NCI-H526 treated with DMSO at 0.1 percent for 48 hours (cell line): ENCODE data around the gene PDE9A.

Experiments used
- DNase-seq: peaks from one replicate; lab custom pipeline; 2025; lab: John Stamatoyannopoulos, UW

PDE9A gene

DNA sequence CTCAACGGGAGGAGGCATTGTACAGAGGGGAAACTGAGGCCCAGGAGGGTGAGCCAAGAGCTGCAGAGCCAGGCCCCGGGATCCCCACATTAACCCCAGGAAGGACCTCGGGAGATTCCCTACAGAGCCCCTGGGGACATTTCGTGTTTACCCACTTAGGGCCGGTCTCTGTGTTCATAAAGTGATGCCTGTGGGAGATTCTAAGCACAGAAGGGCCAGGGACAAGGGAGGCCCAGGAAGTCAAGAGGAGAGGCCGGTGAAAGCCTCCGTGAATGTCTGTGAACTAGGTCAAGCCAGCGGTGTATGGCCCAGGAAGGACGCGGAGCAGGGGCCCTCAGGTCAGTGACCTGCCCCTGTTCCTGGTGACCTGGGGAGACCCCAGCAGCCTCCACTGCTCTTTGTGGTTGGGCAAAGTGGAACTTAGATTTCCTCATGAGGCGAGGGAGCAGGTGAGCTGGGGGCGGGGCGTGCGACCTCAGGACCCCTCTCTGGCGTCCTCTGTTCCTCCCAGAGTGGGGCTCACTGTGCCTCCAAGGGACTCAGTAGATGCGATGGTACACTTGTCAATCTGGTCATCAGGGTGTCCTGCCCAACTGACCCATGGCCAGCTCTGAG is 34.9 kb downstream of the PDE9A start:
- DNase-seq = no peak

DNA sequence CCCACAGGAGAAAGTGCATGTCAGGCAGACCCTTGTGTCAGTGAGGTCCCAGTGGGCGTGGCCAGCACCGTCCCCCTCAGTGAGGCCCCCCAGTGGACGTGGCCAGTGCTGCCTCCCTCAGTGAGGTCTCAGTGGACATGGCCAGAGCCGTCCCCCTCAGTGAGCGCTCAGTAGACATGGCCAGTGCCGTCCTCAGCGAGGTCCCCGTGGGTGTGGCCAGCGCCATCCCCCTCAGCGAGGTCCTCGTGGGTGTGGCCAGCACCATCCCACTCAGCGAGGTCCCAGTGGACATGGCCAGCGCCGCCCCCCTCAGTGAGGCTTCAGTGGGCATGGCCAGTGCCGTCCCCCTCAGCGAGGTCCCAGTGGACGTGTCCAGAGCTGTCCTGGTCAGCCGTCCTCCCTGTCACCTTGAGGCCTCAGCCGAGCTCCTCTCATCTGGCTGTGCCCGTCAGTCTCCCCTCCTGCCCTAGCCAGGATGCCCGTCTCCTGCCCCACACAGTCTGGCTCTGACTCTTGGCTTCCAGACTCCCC is 35.5 kb downstream of the PDE9A start:
- no peak for DNase-seq

DNA sequence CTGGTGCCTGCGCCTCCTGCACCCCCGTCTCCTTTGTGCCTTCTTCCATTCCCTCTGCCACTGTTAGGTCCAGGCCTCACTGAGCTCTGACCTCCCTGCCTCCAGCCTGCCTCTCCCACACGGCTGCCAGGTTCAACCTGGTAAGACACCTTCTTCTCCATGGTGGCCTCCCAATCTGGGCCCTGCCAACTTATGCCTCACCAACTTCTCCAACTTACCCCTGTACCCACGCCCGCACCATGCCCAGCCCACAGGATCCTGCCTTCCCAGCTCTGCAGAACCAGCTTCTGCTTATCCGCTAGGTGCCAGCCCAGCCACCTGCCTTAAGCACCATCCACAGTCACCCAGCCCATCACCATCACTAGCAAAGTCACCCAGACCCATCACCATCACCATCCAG is 37.2 kb downstream of the PDE9A start:
- DNase-seq = no peak

DNA sequence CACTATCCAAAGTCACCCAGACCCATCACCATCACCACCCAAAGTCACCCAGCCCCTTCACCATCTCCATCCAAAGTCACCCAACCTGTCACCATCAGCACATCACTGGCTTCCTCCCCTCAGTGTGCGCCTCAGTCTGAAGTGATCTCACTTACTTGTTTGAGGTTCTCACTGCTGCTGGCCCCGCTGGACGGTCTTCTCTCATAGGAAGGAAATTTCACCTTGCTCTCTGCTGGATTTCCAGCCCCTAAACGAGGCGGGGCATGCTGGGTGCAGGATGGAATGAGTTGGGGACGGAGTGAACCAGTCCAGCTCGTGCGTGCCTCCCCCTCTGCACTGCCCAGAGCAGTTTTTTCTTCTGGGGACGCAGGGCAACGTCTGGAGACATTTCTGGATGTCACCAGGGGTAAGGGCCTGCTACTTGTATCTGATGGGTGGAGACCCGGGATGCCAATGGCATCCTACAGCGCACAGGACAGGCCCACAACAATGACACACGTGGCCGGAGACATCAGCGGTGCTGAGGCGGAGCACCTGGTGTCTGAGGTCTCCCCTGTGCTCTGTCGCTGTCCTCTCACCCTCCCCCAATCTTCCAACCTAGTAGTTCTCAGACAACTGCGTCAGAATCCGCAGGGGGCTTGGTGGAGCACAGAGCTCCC is 38.6 kb downstream of the PDE9A start:
- DNase-seq = no peak

DNA sequence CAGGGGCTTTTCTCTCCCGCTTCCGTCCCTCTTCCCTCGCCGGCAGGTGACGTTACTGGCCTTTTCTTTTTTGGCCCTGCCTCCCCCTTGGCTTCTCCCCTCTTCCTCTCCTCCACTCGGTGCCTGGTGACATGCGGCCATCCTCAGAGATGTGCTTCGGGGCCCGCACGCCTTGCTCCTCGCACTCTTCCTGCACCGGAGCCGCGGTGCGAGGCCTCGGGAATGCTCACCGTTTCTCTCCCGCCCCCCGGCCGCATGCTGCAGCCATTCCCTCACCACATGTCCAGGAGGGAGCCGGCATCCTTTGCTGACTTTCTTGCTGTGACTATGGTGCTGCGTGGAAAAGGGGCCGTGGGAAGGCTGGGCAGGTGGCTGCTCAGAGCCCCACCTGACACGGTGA is 39.3 kb downstream of the PDE9A start:
- DNase-seq = no peak

DNA sequence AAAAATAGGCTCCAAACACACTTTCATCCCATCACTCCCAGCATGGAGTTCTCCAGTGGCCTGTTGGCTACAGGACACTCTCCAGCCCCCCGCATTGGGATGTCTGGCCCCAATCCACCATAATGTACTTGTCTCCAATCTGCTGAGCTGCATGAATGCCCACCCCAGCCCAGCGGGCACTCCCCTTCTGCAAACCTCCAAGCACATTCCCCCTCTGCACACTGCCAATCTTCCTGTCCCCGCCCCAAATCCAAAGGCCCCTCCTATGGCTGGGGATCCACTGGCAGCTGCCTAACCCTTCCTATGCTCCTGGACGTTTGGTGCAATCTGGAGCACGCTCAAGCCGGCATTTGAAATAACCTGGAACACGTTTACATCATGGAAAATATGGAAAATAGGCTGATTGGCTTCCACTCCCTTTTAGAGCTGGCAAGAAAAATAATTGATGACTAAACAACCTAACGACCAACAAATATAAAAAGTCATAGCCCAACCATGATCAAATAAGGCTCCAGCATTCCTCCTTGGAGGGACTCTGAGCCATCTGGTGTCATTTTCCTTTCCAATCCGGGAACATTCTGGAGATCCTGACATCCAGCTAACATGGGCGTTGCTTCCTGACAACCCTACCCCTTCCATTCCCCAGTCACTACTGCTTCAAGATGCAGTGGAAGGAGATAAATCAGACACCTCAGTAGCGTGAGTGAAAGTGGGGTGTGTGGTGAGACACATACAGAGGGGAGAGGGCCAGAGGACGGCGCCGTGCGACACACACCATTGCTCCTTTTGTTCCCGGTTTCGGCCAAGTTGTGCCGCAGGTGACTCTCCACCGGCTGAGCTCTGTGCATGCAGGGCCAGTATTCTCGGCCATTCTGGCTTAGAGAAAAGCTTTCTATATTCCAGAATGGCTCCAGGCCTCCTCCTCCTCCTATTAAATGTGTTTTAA is 41.6 kb downstream of the PDE9A start:
- no peak for DNase-seq

DNA sequence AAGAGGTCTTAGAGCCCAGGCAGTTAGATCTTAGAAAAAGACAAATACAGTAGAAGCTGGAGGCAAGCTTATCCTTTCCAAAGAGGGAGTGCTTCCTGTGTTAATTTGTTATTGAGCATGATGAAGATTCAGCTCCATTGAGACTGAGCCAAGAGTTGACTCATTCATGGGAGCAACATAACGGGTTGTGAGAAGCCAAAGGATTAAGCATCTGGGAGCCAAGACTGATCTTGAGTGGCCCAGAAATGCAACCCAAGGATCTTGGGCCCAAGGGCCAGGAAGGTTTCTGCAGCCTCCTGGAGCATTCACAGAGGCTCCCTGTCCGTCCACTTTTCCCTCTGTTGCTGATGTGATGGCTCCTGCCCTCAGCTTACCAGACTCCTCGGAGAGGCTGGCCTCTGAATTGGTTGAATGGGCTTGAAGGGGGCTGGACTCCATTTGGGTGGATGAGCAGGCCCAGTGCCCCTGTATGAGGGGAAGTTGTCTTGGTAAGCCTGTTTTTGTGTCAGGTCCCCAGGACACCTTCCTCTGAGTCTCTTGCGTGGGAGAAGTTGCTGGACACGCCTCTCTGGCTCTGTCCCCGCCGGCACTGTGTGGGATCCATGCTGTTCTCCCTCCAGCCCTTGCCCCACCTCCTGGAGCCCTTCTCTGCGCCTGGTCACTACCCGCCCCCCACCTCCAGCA is 42.4 kb downstream of the PDE9A start:
- no peak for DNase-seq

DNA sequence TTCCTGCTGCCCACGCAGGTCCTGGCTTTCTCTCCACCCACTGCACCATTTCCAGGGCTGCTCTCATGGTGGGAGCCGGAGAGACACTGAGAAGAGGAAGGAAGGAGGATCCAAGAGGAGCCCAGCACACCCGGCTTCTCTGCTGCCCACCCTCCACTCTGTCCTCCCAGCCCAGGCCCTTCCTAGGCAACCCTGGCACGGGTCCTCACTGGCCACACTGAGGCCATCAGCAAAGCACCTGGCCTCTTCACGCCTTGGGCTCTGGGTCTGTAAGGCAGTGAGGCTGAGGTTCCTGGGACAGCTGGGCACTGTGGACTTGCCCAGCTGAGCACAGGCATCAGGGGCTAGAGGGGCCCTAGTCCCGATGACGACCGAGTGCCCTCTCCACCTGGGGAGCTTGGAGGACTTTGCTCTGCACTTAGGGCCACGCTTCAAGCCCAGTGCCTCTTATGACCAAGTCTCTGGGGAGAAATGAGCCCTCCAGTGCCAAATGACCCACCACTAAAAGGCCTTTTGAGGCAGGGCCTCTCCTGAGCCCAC is 43.1 kb downstream of the PDE9A start:
- no peak for DNase-seq

DNA sequence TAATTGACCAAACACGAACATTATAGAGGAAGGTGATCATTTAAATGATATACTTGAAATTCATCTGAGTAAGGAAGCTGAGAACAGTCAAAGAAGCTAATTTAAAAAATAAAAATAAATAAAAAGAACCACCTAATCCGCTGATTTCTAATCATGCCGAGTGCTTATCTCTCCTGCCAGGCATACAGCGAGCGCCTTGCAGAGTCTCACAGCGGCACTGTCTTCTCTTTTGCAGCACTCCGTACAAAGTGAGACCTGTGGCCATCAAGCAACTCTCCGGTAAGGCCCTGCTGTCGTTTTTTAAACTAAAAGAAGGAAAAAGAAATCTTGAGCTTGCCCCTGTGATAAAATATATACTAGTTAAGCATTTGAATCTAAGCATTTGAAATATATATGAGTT is 45.3 kb downstream of the PDE9A start:
- no peak for DNase-seq

DNA sequence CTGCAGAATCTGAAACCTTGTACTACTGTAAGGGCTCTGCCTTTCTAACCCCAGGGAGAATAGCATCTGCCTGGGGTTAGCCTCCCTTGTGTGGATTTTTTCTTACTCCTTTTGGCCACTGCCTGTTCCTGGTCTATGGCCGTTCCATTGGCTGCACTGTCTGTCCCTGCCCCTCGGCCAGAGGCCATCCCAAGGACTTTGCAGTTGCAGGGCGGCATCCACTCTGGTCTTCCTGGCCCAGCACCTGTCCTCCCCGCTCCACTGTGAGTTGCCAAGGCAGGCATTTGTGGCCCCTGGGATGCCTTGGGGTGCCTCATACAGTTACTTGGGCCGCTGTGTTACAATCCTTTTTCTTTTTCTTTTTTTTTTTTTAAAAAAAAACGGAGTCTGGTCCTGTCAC is 45.8 kb downstream of the PDE9A start:
- no peak for DNase-seq

DNA sequence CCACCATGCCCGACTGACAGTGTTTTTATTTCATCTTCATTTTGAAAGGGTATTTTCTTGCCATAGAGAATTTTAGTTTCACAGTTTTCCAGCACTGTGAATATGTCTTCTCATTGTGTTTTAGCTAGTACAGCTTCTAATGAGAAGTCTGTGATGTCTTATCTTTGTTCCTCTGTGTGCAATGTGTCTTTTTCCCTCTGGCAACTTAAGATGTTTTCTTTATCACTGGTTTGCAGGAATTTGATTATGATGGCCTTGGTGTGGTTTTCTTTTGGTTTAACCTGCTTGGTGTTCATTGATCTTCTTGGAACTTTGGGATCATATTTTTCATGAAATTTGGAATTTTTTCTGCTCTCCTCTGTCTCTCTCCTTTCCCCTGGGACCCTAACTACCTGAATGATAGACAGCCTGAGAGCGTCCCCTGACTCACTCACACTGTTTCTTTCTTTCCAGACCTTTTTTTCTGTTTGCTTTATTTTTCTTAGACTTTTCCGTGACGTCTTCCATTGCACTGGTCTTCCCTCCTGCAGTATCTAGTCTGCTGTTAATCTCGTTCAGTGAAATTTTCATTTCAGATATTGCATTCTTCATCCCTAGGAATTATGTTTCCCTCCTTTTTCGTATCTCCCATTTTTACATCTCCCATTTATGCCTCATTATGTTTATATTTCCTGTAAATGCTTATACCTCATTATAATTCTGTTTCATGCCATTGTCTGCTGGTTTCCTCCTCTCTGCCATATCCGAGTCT is 48.5 kb downstream of the PDE9A start:
- DNase-seq = no peak

DNA sequence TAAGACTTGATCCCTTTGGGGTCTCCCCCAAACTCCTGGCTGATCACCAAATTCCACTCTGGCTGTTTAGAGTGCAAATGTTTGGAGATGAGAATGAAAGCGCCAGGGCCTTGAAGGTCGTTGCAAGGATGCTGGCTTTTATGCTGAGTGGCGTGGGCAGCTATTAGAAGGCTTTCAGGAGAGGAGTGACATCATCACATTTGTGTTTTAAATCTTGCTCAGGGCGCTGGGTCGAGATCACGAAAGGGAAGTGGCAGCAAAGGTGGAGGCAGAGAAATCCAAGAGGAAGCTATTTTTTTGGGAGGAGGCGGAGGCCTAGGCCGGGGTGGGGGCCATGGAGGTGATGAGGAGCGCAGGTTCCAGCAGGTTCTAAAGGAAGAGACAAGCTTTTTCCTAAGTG is 49.3 kb downstream of the PDE9A start:
- DNase-seq = no peak

DNA sequence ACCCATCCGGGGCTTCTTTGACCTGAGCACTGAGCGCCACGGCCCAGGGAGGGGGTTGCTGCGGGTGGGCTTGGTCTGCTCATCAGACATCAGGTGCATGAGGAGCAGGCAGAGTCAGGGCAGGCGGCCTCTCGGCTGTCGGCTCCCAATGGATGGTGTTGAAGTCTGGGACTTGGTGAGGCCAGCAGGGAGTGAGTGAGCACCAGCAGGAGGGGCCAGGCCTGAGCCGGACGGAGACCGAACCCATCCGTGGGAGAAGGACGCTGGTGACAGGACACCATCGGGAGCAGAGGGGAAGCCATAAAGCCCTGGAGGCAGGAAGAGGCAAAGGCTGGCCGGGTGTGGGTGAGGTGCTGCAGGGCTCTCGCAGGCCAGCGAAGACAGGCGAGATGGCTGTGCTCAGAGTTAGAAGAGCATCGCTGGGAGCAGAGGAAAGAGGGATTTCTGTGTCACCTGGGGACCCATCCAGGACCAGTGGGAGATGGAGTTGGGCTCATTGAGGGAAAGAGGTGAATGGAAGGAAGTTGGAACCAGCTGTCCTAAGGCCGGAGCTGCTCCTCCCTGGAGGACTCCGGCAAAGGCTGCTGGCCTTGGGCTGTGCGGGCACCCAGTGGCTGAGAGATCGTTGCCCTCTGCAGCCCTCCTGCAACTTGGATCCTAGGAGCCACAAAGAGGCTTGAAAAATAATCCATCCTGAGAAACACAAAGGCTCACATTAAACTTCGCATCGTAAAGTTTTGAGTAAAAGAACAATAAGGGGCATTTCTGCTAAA is 49.9 kb downstream of the PDE9A start:
- DNase-seq = no peak

DNA sequence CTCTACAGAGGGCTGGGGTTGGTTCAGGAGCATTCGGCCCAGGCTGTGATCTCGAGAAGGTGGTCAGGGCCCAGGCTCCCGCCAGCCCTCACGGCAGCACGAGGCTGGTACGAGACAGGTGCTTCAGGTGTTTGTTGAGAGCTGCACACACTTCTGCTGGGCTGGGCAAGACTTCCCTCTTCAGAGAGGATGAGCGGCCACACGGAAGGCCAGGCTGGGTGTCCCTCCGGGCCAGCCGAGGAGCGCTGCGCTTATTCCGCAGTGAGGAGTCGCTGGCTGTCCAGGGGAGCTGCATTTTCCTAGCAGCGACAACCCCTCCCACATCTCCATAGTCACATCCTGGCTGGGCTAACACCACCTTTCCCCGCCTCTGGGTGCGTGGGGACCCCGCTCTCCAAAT is 50.5 kb downstream of the PDE9A start:
- no peak for DNase-seq

DNA sequence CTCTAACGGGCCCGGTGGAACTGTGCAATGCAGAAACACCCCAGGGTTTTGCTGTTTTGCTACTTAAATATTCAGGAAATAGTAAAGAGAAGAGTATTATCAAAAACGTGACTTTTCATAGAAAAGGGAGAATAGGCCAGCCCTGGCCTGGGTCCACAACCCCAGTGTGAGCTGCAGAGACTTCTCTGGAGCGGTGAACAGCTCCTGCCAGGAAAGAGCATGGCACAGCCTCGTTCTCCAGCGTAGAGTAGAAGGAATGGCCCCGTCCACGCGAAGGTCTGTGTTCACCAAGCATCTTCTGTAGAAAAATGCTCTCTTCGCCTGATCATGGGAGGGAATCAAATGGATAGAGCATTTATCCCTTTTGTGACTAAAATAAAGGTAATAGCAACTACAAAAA is 51.4 kb downstream of the PDE9A start:
- DNase-seq = no peak

DNA sequence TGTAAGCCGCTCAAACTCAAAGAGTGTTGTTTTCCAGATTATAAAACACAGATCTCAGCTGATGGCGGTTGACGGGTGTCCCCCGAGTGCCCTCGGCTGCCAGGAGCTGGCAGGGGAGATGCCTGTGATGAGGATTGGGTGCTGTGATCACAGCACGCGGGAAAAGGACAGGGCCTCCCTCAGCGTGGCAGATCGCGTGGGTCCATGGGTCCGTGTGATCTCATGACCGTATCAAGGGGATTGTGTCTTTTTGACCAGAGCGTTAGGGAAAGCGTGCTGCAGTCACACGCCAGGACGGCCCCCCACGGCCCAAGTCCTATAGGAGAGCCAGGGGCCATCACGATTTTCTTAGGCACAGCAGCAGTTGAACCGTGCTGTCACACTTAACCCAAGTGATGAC is 51.9 kb downstream of the PDE9A start:
- no peak for DNase-seq

DNA sequence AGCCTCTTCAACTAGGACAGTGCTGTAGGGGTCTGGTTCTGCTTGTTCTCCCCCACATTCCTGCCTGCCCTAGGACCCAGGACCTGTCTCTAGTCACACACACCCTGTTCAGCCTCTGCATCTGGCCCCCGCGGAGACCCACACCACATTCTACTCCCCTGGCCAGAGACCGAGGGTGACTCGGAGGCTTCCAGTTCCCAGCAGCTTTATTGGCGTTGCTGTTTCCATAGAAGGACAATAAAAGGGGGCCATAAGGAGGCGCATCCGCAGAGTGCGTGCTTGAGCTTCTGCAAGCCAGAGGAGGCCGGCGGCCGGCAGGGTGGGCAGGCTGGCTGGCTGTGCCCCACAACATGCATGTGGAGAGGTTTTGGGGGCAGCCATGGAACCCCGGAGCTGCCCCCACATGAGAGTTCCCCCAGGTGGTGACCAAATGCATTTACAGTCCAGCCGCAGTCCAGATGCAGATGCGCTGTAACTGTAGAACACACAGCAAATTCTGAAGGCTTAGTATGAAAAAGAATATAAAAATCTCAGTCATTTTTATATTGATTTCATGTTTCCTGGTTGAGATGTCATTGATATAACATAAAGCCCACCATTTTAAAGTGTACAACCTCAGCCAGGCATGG is 52.4 kb downstream of the PDE9A start:
- DNase-seq = no peak

DNA sequence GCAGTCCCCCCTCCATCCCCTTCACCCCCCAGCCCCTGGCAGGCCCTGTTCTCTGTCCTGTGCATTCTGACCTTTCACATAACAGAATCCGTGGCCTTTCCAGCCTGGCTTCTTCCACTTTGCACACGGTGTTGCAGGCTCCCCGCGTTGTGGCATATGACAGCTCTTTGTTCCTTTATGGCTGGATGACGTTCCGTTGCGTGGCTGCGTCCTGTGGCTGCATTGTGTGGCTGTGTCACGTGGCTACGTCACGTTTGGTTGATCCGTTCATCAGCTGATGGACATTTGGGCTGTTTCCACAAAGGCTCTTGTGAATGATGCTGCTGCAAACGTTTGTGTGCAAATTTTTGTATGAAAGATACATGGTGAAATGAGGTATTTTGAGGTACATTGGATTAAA is 53.3 kb downstream of the PDE9A start:
- no peak for DNase-seq

DNA sequence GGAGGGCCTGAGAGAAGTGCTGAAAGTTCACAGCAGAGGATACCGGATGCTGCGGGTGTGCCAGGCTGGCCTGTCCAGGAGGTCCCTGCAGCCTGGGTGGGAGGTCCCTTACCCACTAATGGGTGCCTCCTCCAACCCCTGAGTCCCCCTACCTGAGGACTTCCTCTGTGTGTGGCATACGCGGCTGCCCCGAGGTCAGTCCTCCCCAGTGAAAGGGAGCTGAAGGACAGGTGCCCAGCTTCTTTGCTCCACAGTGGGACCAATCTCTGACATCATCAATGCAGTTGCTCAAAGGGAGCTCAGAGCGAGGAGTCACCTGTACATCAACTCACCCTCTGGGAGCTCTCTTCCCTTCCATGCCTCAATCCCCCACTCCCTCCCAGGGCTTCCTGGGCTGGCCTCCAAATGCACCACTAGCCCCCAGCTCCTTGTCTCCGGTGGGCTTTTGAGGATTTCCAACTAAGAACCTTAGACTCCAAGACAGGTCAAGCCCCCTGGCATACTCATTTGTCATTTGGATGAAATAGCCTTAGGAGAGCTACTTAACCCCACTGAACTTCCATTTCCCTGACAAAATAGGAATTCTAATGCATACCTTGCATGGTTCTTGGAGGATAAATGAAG is 53.9 kb downstream of the PDE9A start:
- DNase-seq = no peak

DNA sequence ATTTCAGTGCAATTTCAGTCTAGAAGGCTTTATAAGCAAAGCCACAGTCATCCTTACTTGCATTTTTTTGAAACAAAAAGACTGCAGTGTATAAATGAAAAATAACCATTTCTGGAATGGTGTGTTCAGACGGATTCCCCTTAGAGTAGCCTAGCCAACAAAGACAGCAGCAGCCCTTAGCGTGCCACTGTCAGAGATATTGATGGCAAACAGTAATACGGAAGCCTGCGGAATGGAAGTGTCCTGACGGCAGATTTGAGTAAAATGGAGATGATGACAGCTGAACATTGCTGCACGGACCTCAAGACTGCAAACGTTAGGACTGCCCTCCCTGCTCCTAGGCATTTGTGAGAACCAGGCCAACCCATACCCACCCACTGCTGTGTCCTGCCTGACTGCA is 54.7 kb downstream of the PDE9A start:
- no peak for DNase-seq
